CD4-positive, alpha-beta T cell (primary cell): ENCODE measurements around the gene SBNO2. TPM values are rescaled to one million over a fixed set of nuclear protein-coding genes. Genes with fewer than 3 reads are reported as not detected.
A peak's percentile ranks its signal among the peaks of the same experiment; 100 is the strongest.

Experiments
- ATAC-seq: fragments of 200-7000 bp; cut with Tn5 transposase; one replicate; pipeline ENCODE4 v1.10.0; 2022; ENCODE audit warnings: mild to moderate bottlenecking; ENCODE audit not compliant: poor library complexity
- CTCF ChIA-PET: fragments of 350-600 bp; sonication (Branson Sonifier 250); formaldehyde crosslinking; loops from one replicate; lab custom pipeline; 2021; ENCODE audit warnings: antibody characterized with exemption, inconsistent platforms; lab: Charles Lee
- POLR2A ChIA-PET: fragments of 350-600 bp; sonication (Branson Sonifier 250); formaldehyde crosslinking; loops from one replicate; lab custom pipeline; 2021; ENCODE audit warnings: antibody characterized with exemption, inconsistent platforms; lab: Charles Lee
- DNase-seq, 14 experiments: peaks; one replicate each; pipeline ENCODE4 v3.0.0-alpha.2; 2013 to 2020; ENCODE audit warnings: mixed read lengths in 2 of 14
- H3K27ac ChIP-seq, 2 donors: one replicate each; pipeline versions ENCODE4 v1.5.1 to v1.7.0; 2013; ENCODE audit warnings: low read length in 2 of 2, low read depth in 1 of 2, mild to moderate bottlenecking in 1 of 2
- H3K27me3 ChIP-seq, 2 experiments: 1 replicate in 1 of 2; 2 replicates in 1 of 2; pipeline versions ENCODE4 v1.6.1 to v1.7.0; 2013; ENCODE audit warnings: low read length in 2 of 2, control low read depth in 1 of 2, mild to moderate bottlenecking in 1 of 2, moderate library complexity in 1 of 2; ENCODE audit not compliant: insufficient read depth in 2 of 2, control insufficient read depth in 1 of 2
- H3K36me3 ChIP-seq: one replicate; pipeline ENCODE4 v1.6.1; 2013; ENCODE audit warnings: low read length, control low read depth; ENCODE audit not compliant: insufficient read depth
- H3K4me1 ChIP-seq: one replicate; pipeline ENCODE4 v1.6.1; 2013; ENCODE audit warnings: low read length, control low read depth; ENCODE audit not compliant: insufficient read depth
- H3K4me3 ChIP-seq: one replicate; pipeline ENCODE4 v1.5.1; 2013; ENCODE audit warnings: mild to moderate bottlenecking, low read length, moderate library complexity
- H3K9me3 ChIP-seq, 2 experiments: 1 replicate in 1 of 2; 2 replicates in 1 of 2; pipeline versions ENCODE4 v1.6.1 to v1.7.0; 2013; ENCODE audit warnings: low read length in 2 of 2, mild to moderate bottlenecking in 2 of 2, control low read depth in 1 of 2, moderate library complexity in 1 of 2; ENCODE audit not compliant: control insufficient read depth in 1 of 2, insufficient read depth in 1 of 2
- H3K27ac Mint-ChIP-seq: one replicate; pipeline ENCODE4 v1.8.0; 2020; ENCODE audit warnings: mixed read lengths
- H3K27me3 Mint-ChIP-seq: one replicate; pipeline ENCODE4 v1.8.0; 2021; ENCODE audit warnings: mixed read lengths
- H3K36me3 Mint-ChIP-seq: one replicate; pipeline ENCODE4 v1.8.0; 2021; ENCODE audit warnings: low read depth, mixed read lengths
- H3K4me1 Mint-ChIP-seq: one replicate; pipeline ENCODE4 v1.8.0; 2021; ENCODE audit warnings: low read depth, mixed read lengths
- H3K4me3 Mint-ChIP-seq: one replicate; pipeline ENCODE4 v1.8.0; 2020; ENCODE audit warnings: mild to moderate bottlenecking, mixed read lengths
- H3K9me3 Mint-ChIP-seq: one replicate; pipeline ENCODE4 v1.8.0; 2020; ENCODE audit warnings: mixed read lengths
- intact Hi-C, 2 experiments: fragments of 100-400 bp; cut with DNase I in 1 of 2; cut with micrococcal nuclease in 1 of 2; formaldehyde crosslinking; loops; one replicate each; pipeline versions ENCODE4 v1.15.1 to v1.9.0; 2023 to 2025; cut with DNase I, micrococcal nuclease
- total RNA-seq, 174 experiments: library from RNA in 2 of 174; stranded (reverse) in 2 of 174; gene quantifications; one replicate each; pipeline ENCODE4 v1.2.3 and lab custom pipeline; 2021 to 2026
- TF ChIP-seq, protein P1 (sequence below): fragments of 200-600 bp; IDR thresholded peaks from one replicate; pipeline ENCODE4 v1.8.0; 2022; ENCODE audit warnings: antibody characterized with exemption, mild to moderate bottlenecking

The SBNO2 gene
- total RNA-seq, 2 experiments from 2014 or later: 126 to 137 TPM

DNA sequence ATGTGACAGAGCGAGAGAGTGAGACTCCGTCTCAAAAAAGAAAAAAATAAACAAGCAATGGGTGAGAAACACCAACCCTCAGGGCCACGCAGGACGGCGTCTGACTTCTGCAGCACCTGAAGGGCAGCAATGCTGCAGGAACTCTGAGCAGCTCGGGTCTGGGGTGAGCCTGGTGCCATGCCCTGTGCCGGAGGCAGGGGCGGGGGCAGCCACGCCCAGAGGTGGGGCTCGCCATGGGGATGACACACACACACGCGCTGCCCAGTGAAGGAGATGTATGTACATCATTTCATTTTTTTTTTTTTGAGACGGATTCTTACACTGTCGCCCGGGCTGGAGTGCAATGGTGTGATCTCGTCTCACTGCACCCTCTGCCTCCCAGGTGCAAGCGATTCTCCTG is 46.0 kb downstream of the SBNO2 start:
- Histone ChIP-seq H3K9me3 (peaks cover 0 to under 1% of the 10 kb centered on the region in 2 experiments), H3K36me3 (peaks cover 54% of the 10 kb centered on the region), H3K27me3 (no peaks in the 10 kb centered on the region), H3K27ac (no peak overlapping the region), H3K4me1 (peaks cover 78% of the 10 kb centered on the region), H3K4me3 (no peak overlapping the region)
- Mint-ChIP-seq H3K27me3 (no peaks in the 10 kb centered on the region), H3K36me3 (peaks cover 28% of the 10 kb centered on the region), H3K4me3 (no peak overlapping the region), H3K27ac (no peak overlapping the region), H3K4me1 (peaks cover 21% of the 10 kb centered on the region), H3K9me3 (no peaks in the 10 kb centered on the region)
- intact Hi-C loops: no loop called here
- TF ChIP-seq, protein P1, sequence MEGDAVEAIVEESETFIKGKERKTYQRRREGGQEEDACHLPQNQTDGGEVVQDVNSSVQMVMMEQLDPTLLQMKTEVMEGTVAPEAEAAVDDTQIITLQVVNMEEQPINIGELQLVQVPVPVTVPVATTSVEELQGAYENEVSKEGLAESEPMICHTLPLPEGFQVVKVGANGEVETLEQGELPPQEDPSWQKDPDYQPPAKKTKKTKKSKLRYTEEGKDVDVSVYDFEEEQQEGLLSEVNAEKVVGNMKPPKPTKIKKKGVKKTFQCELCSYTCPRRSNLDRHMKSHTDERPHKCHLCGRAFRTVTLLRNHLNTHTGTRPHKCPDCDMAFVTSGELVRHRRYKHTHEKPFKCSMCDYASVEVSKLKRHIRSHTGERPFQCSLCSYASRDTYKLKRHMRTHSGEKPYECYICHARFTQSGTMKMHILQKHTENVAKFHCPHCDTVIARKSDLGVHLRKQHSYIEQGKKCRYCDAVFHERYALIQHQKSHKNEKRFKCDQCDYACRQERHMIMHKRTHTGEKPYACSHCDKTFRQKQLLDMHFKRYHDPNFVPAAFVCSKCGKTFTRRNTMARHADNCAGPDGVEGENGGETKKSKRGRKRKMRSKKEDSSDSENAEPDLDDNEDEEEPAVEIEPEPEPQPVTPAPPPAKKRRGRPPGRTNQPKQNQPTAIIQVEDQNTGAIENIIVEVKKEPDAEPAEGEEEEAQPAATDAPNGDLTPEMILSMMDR: no peak
- ChIA-PET POLR2A (no interaction called here), CTCF (no interaction called here)
- ATAC-seq (no peak), DNase-seq (no peak)

DNA sequence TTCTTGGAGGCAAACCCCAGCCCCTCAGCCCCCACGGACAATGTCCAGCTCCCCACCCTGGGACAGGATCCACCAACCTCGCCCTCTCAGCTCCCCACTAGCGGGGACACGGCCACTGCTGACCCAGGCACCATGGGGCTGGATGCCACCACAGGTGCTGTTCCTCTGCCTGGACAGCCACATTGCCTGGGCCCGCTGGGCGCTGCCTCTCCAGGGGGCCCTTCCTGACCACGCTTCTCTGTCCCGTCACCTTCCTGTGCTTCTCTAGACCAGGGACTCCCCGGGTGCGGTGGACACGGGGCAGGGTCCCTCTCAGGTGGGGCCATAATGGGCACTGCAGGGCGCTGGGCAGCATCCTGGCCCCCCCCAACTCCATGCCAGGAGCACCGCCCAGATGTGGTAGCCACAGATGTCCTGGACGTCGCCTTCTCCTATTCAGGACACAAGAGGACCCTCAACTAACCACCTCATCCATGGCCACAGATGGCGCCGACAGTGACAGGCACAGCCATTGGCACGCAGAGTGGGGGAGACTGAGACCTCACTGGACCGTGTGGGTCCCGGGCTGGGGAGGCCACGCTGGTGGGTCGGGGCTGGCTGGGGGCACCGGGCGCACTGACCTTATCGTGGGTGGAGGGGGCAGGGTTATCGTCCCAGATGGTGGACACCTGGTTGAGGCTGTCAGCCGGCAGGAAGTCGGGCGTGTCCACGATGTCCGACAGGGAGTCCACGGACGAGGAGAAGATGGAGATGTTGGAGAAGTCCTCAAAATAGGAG is 46.9 kb downstream of the SBNO2 start:
- Mint-ChIP-seq H3K27ac (peak overlapping the region; percentile 47), H3K4me3 (no peak overlapping the region), H3K27me3 (no peaks in the 10 kb centered on the region), H3K9me3 (no peaks in the 10 kb centered on the region), H3K4me1 (peaks cover 18% of the 10 kb centered on the region), H3K36me3 (peaks cover 33% of the 10 kb centered on the region)
- TF ChIP-seq, protein P1: no peak
- ChIA-PET POLR2A (no interaction called here), CTCF (no interaction called here)
- no peak for DNase-seq
- peaks cover 71% of the 10 kb centered on the region for H3K4me1 ChIP-seq
- intact Hi-C loops: no loop called here
- H3K9me3 ChIP-seq: no peaks in the 10 kb centered on the region
- no peak for ATAC-seq
- no peak overlapping the region for H3K27ac ChIP-seq
- H3K36me3 ChIP-seq: peaks cover 62% of the 10 kb centered on the region
- H3K27me3 ChIP-seq: no peaks in the 10 kb centered on the region
- no peak overlapping the region for H3K4me3 ChIP-seq

DNA sequence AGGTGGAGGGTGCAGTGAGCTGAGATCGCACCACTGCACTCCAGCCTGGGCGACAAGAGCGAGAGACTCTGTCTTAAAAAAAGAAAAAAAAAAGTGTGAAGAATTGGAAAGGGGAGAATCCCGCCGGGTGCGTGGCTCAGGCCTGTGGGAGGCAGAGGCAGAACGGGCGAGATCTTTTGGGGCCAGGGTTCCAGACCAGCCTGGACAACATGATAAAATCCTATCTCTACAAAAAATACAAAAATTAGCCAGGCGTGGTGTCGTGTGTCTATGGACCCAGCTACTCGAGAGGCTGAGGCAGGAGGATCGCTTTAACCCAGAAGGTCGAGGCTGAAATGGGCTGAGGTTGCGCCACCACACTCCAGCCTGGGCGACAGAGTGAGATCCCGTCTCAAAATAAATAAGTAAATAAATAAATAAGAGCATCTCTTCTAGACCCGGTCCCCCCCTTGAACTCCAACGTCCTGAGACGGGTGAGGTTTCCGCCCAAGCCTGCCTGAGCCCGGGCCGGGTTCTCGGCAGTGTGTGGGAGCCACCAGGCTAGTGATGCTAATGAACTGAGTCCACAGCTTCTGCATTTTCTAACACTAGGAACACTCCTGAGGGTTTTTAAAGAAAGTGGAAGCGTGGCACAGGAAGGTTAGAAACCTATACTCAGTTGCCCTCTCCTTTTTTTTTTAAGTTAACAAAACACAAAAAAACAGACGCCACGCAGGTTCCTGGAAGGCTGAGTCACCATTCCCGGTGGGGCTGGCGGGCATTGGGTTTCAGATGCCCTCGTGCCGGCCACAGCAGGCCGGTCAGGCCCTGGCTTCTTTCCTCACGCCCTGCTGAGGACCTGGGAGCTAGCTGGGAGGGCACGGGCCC is 48.2 kb downstream of the SBNO2 start:
- H3K4me3 ChIP-seq: no peak overlapping the region
- Mint-ChIP-seq H3K27me3 (no peaks in the 10 kb centered on the region), H3K4me1 (peaks cover 11% of the 10 kb centered on the region), H3K4me3 (no peak overlapping the region), H3K9me3 (no peaks in the 10 kb centered on the region), H3K36me3 (peaks cover 45% of the 10 kb centered on the region), H3K27ac (peak overlapping the region; percentile 47)
- POLR2A ChIA-PET: no interaction called here
- no peaks in the 10 kb centered on the region for H3K27me3 ChIP-seq
- CTCF ChIA-PET: no interaction called here
- DNase-seq: no peak
- TF ChIP-seq, protein P1: no peak
- no peak overlapping the region for H3K27ac ChIP-seq
- no peaks in the 10 kb centered on the region for H3K9me3 ChIP-seq
- H3K4me1 ChIP-seq: peaks cover 59% of the 10 kb centered on the region
- intact Hi-C loops: no loop called here
- no peak for ATAC-seq
- H3K36me3 ChIP-seq: peaks cover 76% of the 10 kb centered on the region
